HepG2 (cell line): Measurements from ENCODE around the gene LBX2. TPM values are rescaled to one million over a fixed set of nuclear protein-coding genes. Genes with fewer than 3 reads are reported as not detected.

ENCODE experiments used
- HIC2 ChIP-seq: sonication (generic); formaldehyde crosslinking; IDR thresholded peaks from 2 replicates; pipeline ENCODE4 v1.9.0; 2022; ENCODE audit warnings: low read depth, missing genetic modification reagents
- RCOR2 ChIP-seq: IDR thresholded peaks from 2 replicates; pipeline ENCODE4 v1.6.1; 2016; ENCODE audit warnings: missing biosample characterization, missing genetic modification reagents
- SNAPC4 ChIP-seq: sonication (generic); formaldehyde crosslinking; IDR thresholded peaks from 2 replicates; pipeline ENCODE4 v1.4.0; 2020; ENCODE audit warnings: mild to moderate bottlenecking, missing genetic modification reagents
- SP140L ChIP-seq: sonication (generic); formaldehyde crosslinking; IDR thresholded peaks from 2 replicates; pipeline ENCODE4 v1.4.0; 2020; ENCODE audit warnings: missing genetic modification reagents, borderline replicate concordance
- ZBTB40 ChIP-seq, 2 experiments: fragments of 450-650 bp in 1 of 2; sonication (generic) in 1 of 2; formaldehyde crosslinking in 1 of 2; IDR thresholded peaks; 2 replicates each; pipeline versions ENCODE4 v1.6.1 to v1.8.0; 2016 to 2022; ENCODE audit warnings: antibody characterized with exemption in 1 of 2, mild to moderate bottlenecking in 1 of 2, missing genetic modification reagents in 1 of 2
- ZNF431 ChIP-seq: sonication (generic); formaldehyde crosslinking; IDR thresholded peaks from 2 replicates; pipeline ENCODE4 v1.9.0; 2022; ENCODE audit warnings: missing genetic modification reagents, low read depth, mild to moderate bottlenecking, borderline replicate concordance
- ZNF446 ChIP-seq: sonication (generic); formaldehyde crosslinking; IDR thresholded peaks from 2 replicates; pipeline ENCODE4 v1.5.0; 2020; ENCODE audit warnings: mild to moderate bottlenecking, missing genetic modification reagents
- ZNF460 ChIP-seq: sonication (generic); formaldehyde crosslinking; IDR thresholded peaks from 2 replicates; pipeline ENCODE4 v1.5.1; 2020; ENCODE audit warnings: missing genetic modification reagents, mild to moderate bottlenecking, borderline replicate concordance
- ZNF512 ChIP-seq: sonication (generic); formaldehyde crosslinking; IDR thresholded peaks from 2 replicates; pipeline ENCODE4 v1.4.0; 2020; ENCODE audit warnings: mild to moderate bottlenecking, missing genetic modification reagents
- polyA plus RNA-seq, 8 experiments: library from polyadenylated mRNA; depleted of rRNA in 3 of 8; stranded (reverse) in 7 of 8; unstranded in 1 of 8; fragments of >200 nt; fragmentation: Illumina TruSeq in 4 of 8; extraction: Trizol in 4 of 8; gene quantifications; 2 replicates each; pipeline versions ENCODE4 v1.2.1 to v1.2.3, GENCODE V29; 2011 to 2016; ENCODE audit warnings: low read depth in 4 of 8, missing spikeins in 1 of 8, mixed read lengths in 1 of 8; ENCODE audit not compliant: insufficient read depth in 1 of 8
- total RNA-seq, 5 experiments: library from RNA; depleted of rRNA; stranded (reverse); fragments of >200 nt; fragmentation: Illumina TruSeq; extraction: Trizol; gene quantifications; 2 replicates each; pipeline ENCODE4 v1.2.3, GENCODE V29; 2016; ENCODE audit warnings: low read depth in 1 of 5

The LBX2 gene
- total and polyA plus RNA-seq, 2 of the 13 experiments (the other 11 are each of a cell fraction or from before 2014, with no cell fraction given) = 6.4 to 8.1 TPM

GRCh38 chr2:74471332-74472065 is 27.9 kb downstream of the LBX2 start (continued):
- TF ChIP-seq ZBTB40 (IDR thresholded peaks at IDR 0.05) (peak; percentile 14; the same call in 1 of the 2 replicates), ZBTB40 (CRISPR knock-in tag; IDR thresholded peaks at IDR 0.05) (no peak), SP140L (no peak), SNAPC4 (CRISPR knock-in tag) (no peak; the same call in 1 of the 2 replicates), HIC2 (CRISPR knock-in tag) (no peak), ZNF431 (0 out of 2 replicates have a peak, but pooled peaks have one; percentile 26), ZNF512 (CRISPR knock-in tag) (peak; percentile 12; the same call in 1 of the 2 replicates), ZNF446 (CRISPR knock-in tag) (no peak), RCOR2 (no peak), ZNF460 (peak; percentile 43; the same call in 1 of the 2 replicates)
